Inferior parietal cortex (tissue), 1 donor: ENCODE data around the gene SARDH.

Source experiments
- DNase-seq: peaks from one replicate; pipeline ENCODE4 v3.0.0-alpha.2; 2016; ENCODE audit errors: extremely low spot score

The SARDH gene

GRCh38 chr9:133733796-133734533 is 4.2 kb downstream of the SARDH start:
- no peak for DNase-seq

GRCh38 chr9:133733421-133733795 is 4.7 kb downstream of the SARDH start:
- DNase-seq = no peak

- DNase-seq = no peak
Measured at GRCh38 chr9:133732639-133733408, 5.3 kb downstream of the SARDH start.

GRCh38 chr9:133731876-133732638 is 6.1 kb downstream of the SARDH start:
- peak; percentile 28 for DNase-seq

GRCh38 chr9:133730994-133731715 is 7.0 kb downstream of the SARDH start:
- no peak for DNase-seq

GRCh38 chr9:133729617-133730281 is 8.4 kb downstream of the SARDH start:
- DNase-seq = no peak

GRCh38 chr9:133728856-133729616 is 9.1 kb downstream of the SARDH start:
- no peak for DNase-seq

GRCh38 chr9:133727876-133728441 is 10.2 kb downstream of the SARDH start:
- no peak for DNase-seq

GRCh38 chr9:133727277-133727875 is 10.8 kb downstream of the SARDH start:
- DNase-seq = no peak

- DNase-seq = peak; percentile 53
Measured at GRCh38 chr9:133726401-133727276, 11.5 kb downstream of the SARDH start.

GRCh38 chr9:133725886-133726285 is 12.3 kb downstream of the SARDH start:
- no peak for DNase-seq

GRCh38 chr9:133718563-133719315 is 19.4 kb downstream of the SARDH start:
- DNase-seq = no peak

GRCh38 chr9:133717113-133718031 is 20.8 kb downstream of the SARDH start:
- no peak for DNase-seq

GRCh38 chr9:133716564-133717112 is 21.5 kb downstream of the SARDH start:
- no peak for DNase-seq

- no peak for DNase-seq
Measured at GRCh38 chr9:133715866-133716563, 22.1 kb downstream of the SARDH start.

GRCh38 chr9:133715295-133715865 is 22.8 kb downstream of the SARDH start:
- no peak for DNase-seq
